ENCODE results near the gene LMCD1. TPM values are rescaled to one million over a fixed set of nuclear protein-coding genes. Genes with fewer than 3 reads are reported as not detected.

The LMCD1 gene
- total and polyA plus RNA-seq, 8 donors = 14.0 to 39.4 (median 17.4) TPM

DNA sequence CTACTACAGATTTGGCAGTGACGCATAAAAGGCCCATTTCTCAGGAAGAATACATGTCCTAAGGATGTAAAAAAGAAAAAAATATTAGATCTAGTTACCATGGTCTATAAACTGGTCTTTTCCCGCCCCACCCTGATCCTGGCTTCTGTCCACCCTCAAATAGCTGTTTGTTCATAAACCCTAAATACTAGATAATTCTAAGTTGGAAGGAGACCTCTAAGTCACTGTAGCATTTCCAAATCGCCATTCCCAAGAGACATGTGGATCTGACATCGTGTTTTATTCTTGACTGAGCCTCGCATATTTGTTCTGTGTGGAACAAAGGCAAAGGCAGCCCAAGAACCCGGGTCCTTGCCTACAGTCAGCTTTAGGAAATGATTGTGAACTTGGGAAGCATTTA lies 49.0 kb downstream of the LMCD1 start:
- TF ChIP-seq, protein P1, sequence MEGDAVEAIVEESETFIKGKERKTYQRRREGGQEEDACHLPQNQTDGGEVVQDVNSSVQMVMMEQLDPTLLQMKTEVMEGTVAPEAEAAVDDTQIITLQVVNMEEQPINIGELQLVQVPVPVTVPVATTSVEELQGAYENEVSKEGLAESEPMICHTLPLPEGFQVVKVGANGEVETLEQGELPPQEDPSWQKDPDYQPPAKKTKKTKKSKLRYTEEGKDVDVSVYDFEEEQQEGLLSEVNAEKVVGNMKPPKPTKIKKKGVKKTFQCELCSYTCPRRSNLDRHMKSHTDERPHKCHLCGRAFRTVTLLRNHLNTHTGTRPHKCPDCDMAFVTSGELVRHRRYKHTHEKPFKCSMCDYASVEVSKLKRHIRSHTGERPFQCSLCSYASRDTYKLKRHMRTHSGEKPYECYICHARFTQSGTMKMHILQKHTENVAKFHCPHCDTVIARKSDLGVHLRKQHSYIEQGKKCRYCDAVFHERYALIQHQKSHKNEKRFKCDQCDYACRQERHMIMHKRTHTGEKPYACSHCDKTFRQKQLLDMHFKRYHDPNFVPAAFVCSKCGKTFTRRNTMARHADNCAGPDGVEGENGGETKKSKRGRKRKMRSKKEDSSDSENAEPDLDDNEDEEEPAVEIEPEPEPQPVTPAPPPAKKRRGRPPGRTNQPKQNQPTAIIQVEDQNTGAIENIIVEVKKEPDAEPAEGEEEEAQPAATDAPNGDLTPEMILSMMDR (IDR thresholded peaks at IDR 0.05) = no peak
- H3K36me3 ChIP-seq = peaks cover 0 to 13% (median 3%) of the 10 kb centered on the region in 3 donors
- WGBS, 2 donors = 81 to 85% methylated on average over 6 of the region's 6 CpGs
- peak in 1 of 4 donors; percentile 21 for ATAC-seq
- no peaks in the 10 kb centered on the region for H3K9me3 ChIP-seq
- FAIRE-seq = no peak
- intact Hi-C loops (cut with DNase I) = no loop called here
- no peak for DNase-seq
- no peaks in the 10 kb centered on the region for H3K27me3 ChIP-seq
- H3K4me3 ChIP-seq = no peak overlapping the region
- H3K4me1 ChIP-seq = no peaks in the 10 kb centered on the region
- no peak overlapping the region for H3K27ac ChIP-seq

DNA sequence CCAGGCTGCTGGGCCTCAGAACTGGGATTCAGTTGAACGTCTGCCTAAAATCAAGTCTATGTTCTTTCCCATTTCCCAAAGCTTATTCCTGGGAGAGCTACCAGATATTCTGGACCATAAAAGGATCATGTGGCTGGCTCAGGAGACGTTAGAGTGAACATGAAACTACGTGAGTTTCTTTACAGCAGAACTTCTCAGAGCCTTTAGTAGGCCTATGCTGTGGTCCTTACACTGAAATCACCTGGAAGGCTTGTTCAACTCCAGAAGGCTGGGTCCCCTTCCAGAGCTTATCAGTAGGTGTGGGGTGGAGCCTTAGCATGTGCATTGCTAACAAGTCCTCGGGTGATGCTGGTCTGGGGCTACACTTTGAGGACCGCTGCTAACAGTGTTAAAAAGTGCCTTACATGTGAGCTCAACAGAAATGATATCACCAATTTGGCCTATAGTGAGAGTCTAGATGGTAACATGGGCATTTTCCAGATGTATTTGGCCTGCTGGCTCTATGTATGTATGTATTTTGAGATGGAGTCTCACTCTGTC lies 50.7 kb downstream of the LMCD1 start:
- no peak for FAIRE-seq
- TF ChIP-seq, protein P1 (IDR thresholded peaks at IDR 0.05) = no peak
- intact Hi-C loops (cut with DNase I) = no loop called here
- no peaks in the 10 kb centered on the region for H3K4me1 ChIP-seq
- no peak overlapping the region for H3K27ac ChIP-seq
- no peaks in the 10 kb centered on the region for H3K9me3 ChIP-seq
- H3K36me3 ChIP-seq = peaks cover 0 to 13% (median 3%) of the 10 kb centered on the region in 3 donors
- no peak for DNase-seq
- no peaks in the 10 kb centered on the region for H3K27me3 ChIP-seq
- 93 to 95% methylated on average over 5 of the region's 5 CpGs for WGBS, 2 donors
- H3K4me3 ChIP-seq = no peak overlapping the region
- no peak for ATAC-seq

DNA sequence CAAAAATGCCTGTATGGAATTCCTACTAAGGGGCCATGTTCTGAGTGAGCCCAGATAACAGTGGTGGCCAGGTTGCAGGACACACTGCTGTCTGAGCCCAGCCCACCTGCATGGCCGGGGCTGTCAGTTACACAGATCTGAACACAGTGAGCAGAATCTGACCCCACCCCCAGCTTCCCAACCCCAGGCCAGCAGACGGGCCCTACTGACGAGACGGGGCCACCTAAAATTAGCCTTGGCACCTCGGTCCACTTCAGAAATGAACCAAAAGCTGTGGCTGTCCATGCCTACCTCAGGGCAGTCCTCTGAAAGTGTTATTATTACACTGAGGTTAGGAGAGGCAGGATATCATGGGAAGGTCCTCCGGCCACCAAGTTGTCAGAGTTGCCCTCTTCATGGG lies 51.8 kb downstream of the LMCD1 start:
- H3K27ac ChIP-seq = no peak overlapping the region
- FAIRE-seq (no peak), ATAC-seq (no peak), DNase-seq (no peak)
- no peaks in the 10 kb centered on the region for H3K27me3 ChIP-seq
- no peaks in the 10 kb centered on the region for H3K4me1 ChIP-seq
- H3K9me3 ChIP-seq = no peaks in the 10 kb centered on the region
- WGBS, 2 donors = 91 to 98% methylated on average over 6 of the region's 6 CpGs
- TF ChIP-seq, protein P1 (IDR thresholded peaks at IDR 0.05) = no peak
- peaks cover 0 to 19% (median 3%) of the 10 kb centered on the region in 3 donors for H3K36me3 ChIP-seq
- H3K4me3 ChIP-seq = no peak overlapping the region
- intact Hi-C loops (cut with DNase I) = no loop called here

DNA sequence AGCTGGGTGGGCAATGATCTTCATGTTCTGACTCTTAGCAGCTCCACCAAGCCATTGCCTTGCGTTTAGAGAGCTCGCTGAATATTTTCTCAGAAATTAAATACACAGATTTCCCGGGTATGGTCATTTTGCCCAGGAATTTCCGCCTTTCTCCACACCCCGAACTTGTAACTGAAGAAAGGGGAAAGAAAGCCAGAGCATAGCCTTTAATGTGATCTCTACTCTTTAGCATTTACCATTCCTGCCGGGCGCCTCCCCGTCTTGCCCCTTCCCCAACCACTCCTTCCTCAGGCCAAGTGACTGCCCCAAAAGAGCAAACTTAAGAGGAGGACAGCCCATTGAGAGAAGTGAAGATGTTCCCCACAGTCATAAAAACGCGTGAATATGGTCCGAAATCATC lies 53.1 kb downstream of the LMCD1 start:
- Histone ChIP-seq H3K27me3 (no peaks in the 10 kb centered on the region), H3K4me1 (no peaks in the 10 kb centered on the region), H3K36me3 (peaks cover 0 to 19% (median 0%) of the 10 kb centered on the region in 3 donors), H3K4me3 (no peak overlapping the region), H3K27ac (no peak overlapping the region), H3K9me3 (no peaks in the 10 kb centered on the region)
- DNase-seq (no peak), FAIRE-seq (no peak), ATAC-seq (no peak)
- TF ChIP-seq, protein P1 (IDR thresholded peaks at IDR 0.05) = no peak
- intact Hi-C loops (cut with DNase I) = no loop called here
- WGBS, 2 donors = 89 to 90% methylated on average over 11 of the region's 11 CpGs

DNA sequence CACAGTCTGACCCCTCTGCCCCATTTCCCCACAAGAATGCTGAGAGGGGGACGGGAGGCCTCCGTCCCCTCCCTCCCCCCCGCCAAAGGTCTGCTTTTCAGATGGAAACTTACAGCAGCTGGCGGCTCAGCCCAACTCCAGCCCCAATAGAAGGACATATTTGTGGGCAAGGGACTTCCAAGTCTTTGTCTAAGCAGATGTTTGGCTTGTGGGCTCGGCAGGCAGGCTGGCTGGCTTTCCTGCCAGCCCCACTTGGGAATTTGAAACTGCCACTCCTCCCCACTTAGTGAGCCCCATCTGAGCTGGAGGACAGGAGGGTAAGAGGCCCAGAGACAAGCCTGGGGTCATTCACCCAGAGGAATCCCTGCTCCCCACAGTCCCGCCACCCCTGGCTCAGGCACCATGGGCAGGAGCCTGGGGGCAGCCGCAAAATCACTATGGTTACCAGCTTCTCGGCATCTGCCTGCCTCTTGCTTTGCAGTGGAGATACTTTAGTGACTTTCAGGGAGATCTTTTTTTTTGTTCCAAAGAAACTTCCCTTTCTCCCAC lies 53.6 kb downstream of the LMCD1 start:
- WGBS, 2 donors = 86 to 87% methylated on average over 8 of the region's 8 CpGs
- DNase-seq = no peak

More for the DNA sequence above, 53.6 kb downstream of the LMCD1 start:
- TF ChIP-seq, protein P1 (IDR thresholded peaks at IDR 0.05) = no peak
- Histone ChIP-seq H3K4me3 (no peak overlapping the region), H3K27ac (peak overlapping the region in 1 of 4 donors; percentile 17), H3K27me3 (no peaks in the 10 kb centered on the region), H3K9me3 (no peaks in the 10 kb centered on the region), H3K36me3 (peaks cover 0 to 19% (median 0%) of the 10 kb centered on the region in 3 donors), H3K4me1 (no peaks in the 10 kb centered on the region)
- ATAC-seq (peak in 3 of 4 donors; percentile 6 to 33 (median 10)), FAIRE-seq (no peak)
- intact Hi-C loops (cut with DNase I) = no loop called here

Measured in pancreas (tissue), 10 donors.